ENCODE measurements around the gene HIF1AN. TPM values are rescaled to one million over a fixed set of nuclear protein-coding genes. Genes with fewer than 3 reads are reported as not detected.

The HIF1AN gene
- total and polyA plus RNA-seq, 2 of the 8 experiments (the other 6 are each of a cell fraction or from before 2014, with no cell fraction given) = 10.9 to 62.8 TPM

GRCh38 chr10:100509241-100509840 is 26.4 kb upstream of the HIF1AN start:
- no peak overlapping the region for H4K8ac ChIP-seq (ENCODE audit: extremely low read depth, insufficient read depth, low read length)
- ChIA-PET CTCF (ENCODE audit: partially characterized antibody) (interaction anchor here (0.7 to 13.4 kb wide), 38 partner anchors 8 to 369 kb away, joined by 3 to 190 read pairs (median 5); partner anchors contain the start of genes SCD and SEC31B), POLR2A (ENCODE audit: partially characterized antibody) (interaction anchor here (0.7 to 2.5 kb wide), 4 partner anchors 21 to 79 kb away, joined by 3 to 9 read pairs (median 4); no protein-coding TSS in a partner anchor)
- H3K9ac ChIP-seq (replicated peaks in 1 of 4; ENCODE audit: extremely low read depth in 1 of 4, low read depth in 3 of 4, low read length in 3 of 4) = peak overlapping the region in 1 of 4 experiments; percentile 41; a peak in 1 of 7 replicates
- no peaks in the 10 kb centered on the region for H3K79me2 ChIP-seq (ENCODE audit: control insufficient read depth in 1 of 2, insufficient read depth in 2 of 2, low read length in 2 of 2)
- H3K14ac ChIP-seq (ENCODE audit: insufficient read length) = no peak overlapping the region
- FAIRE-seq (no peak), DNase-seq (ENCODE audit: low read depth in 1 of 2, low spot score in 2 of 2) (no peak)
- no peak overlapping the region for H2BK120ac ChIP-seq (replicated peaks; ENCODE audit: low read depth, low read length)
- H3K4me2 ChIP-seq (ENCODE audit: insufficient read depth in 1 of 2, low read depth in 2 of 2, low read length in 2 of 2) = no peak overlapping the region
- H3K79me1 ChIP-seq (ENCODE audit: low read depth, low read length) = no peaks in the 10 kb centered on the region
- H3K9me3 ChIP-seq (ENCODE audit: insufficient read depth in 2 of 2, low read depth in 1 of 2, low read length in 1 of 2) = no peaks in the 10 kb centered on the region
- no peaks in the 10 kb centered on the region; the same call in 1 of the 2 replicates for H3K23me2 ChIP-seq (ENCODE audit: low read depth, low read length)
- H3K4ac ChIP-seq (replicated peaks; ENCODE audit: insufficient read length, low read depth, low read length) = no peak overlapping the region
- peaks cover 0 to 11% (median 4%) of the 10 kb centered on the region in 4 experiments; a peak in 3 of 7 replicates for H3K27me3 ChIP-seq (replicated peaks in 1 of 4; ENCODE audit: control insufficient read depth in 3 of 4, extremely low read depth in 1 of 4, insufficient read depth in 3 of 4, low read length in 3 of 4)
- H4K91ac ChIP-seq (replicated peaks; ENCODE audit: insufficient read length, low read length) = no peak overlapping the region
- H2AFZ ChIP-seq (ENCODE audit: low read length) = no peak overlapping the region
- no peak overlapping the region for H2BK15ac ChIP-seq (ENCODE audit: low read length)
- H2BK12ac ChIP-seq (ENCODE audit: low read depth, low read length) = no peak overlapping the region
- 82% methylated on average over 8 of the region's 8 CpGs; no CpG with 5 or more reads in 1 of the 2 experiments for WGBS, 2 experiments (ENCODE audit: extremely low coverage in 1 of 2, insufficient coverage in 1 of 2, insufficient read length in 1 of 2, insufficient replicate concordance in 2 of 2, low coverage in 1 of 2, low lambda C conversion rate in 2 of 2, missing lambda C conversion rate in 1 of 2)
- no peak overlapping the region for H3K18ac ChIP-seq (ENCODE audit: extremely low read depth, low read length)
- no peak overlapping the region for H2AK5ac ChIP-seq (ENCODE audit: low read depth, low read length)
- no peak overlapping the region for H4K5ac ChIP-seq (ENCODE audit: insufficient read length, low read depth, low read length)
- H2BK20ac ChIP-seq (ENCODE audit: low read length) = no peak overlapping the region
- peaks cover 0 to 5% of the 10 kb centered on the region in 2 experiments for H4K20me1 ChIP-seq (replicated peaks in 1 of 2; ENCODE audit: control insufficient read depth in 1 of 2, insufficient read depth in 2 of 2, low read length in 2 of 2)
- no peak overlapping the region for H3K23ac ChIP-seq (ENCODE audit: insufficient read length)
- no peaks in the 10 kb centered on the region; a peak in 1 of 7 replicates for H3K4me1 ChIP-seq (replicated peaks in 1 of 4; ENCODE audit: control insufficient read depth in 3 of 4, insufficient read depth in 4 of 4, low read length in 3 of 4)
- H3K4me3 ChIP-seq (ENCODE audit: extremely low read depth in 1 of 4, insufficient read depth in 2 of 4, low read depth in 3 of 4, low read length in 4 of 4) = no peak overlapping the region
- no peak overlapping the region for H3K27ac ChIP-seq (ENCODE audit: low read depth, low read length)
- no peak overlapping the region for H3K56ac ChIP-seq (replicated peaks; ENCODE audit: insufficient read length, low read depth, low read length)
- H2BK5ac ChIP-seq (ENCODE audit: low read depth, low read length) = no peak overlapping the region
- no peaks in the 10 kb centered on the region for H3K36me3 ChIP-seq (ENCODE audit: control insufficient read depth in 2 of 4, insufficient read depth in 4 of 4, low read length in 3 of 4)
- TF ChIP-seq CHD1 (IDR thresholded peaks at IDR 0.05; ENCODE audit: low read depth, low read length) (no peak), MAFK (IDR thresholded peaks at IDR 0.05; ENCODE audit: low read depth, low read length) (no peak), JUND (IDR thresholded peaks at IDR 0.05; ENCODE audit: low read length) (no peak), SAP30 (IDR thresholded peaks at IDR 0.05; ENCODE audit: insufficient read depth, insufficient replicate concordance, low read length) (no peak), BCL11A (IDR thresholded peaks at IDR 0.05; ENCODE audit: low read depth in 2 of 2, low read length in 2 of 2) (no peak)
- TF ChIP-seq, protein P1, sequence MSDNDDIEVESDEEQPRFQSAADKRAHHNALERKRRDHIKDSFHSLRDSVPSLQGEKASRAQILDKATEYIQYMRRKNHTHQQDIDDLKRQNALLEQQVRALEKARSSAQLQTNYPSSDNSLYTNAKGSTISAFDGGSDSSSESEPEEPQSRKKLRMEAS (IDR thresholded peaks at IDR 0.05) = no peak

Measured in H1 (cell line).